SK-N-SH (cell line): Measurements from ENCODE around the gene DTX1. TPM values are rescaled to one million over a fixed set of nuclear protein-coding genes. Genes with fewer than 3 reads are reported as not detected.

Experiments used
- CTCF ChIA-PET: fragments of 300-600, 350-600 bp; formaldehyde crosslinking; extraction: SDS; loops from one replicate; lab custom pipeline; 2021; lab: Yijun Ruan, JAX
- POLR2A ChIA-PET: fragments of 350-600 bp; sonication (Branson Sonifier 250); formaldehyde crosslinking; extraction: SDS; loops from one replicate; lab custom pipeline; 2020; ENCODE audit warnings: antibody characterized with exemption, inconsistent platforms; lab: Yijun Ruan, JAX
- DNase-seq: peaks from one replicate; pipeline ENCODE4 v3.0.0; 2012
- H2AFZ ChIP-seq: fragments of 200-600 bp; sonication (generic); 2 replicates; pipeline ENCODE4 v1.8.1; 2016; ENCODE audit warnings: antibody characterized with exemption, mild to moderate bottlenecking, low read depth
- H3F3A ChIP-seq: fragments of 200-600 bp; sonication (generic); replicated peaks from 2 replicates; pipeline ENCODE3; 2016; ENCODE audit warnings: antibody characterized with exemption, mild to moderate bottlenecking; ENCODE audit not compliant: insufficient read depth
- H3K27ac ChIP-seq, 2 experiments: fragments of 200-500 bp in 1 of 2; fragments of 200-600 bp in 1 of 2; sonication (Bioruptor generic) in 1 of 2; sonication (generic), shearing (Covaris generic) in 1 of 2; 2 replicates each; pipeline versions ENCODE4 v1.5.1 to v1.6.1; 2014 to 2016; ENCODE audit warnings: low read depth in 2 of 2, inconsistent platforms in 1 of 2, low read length in 1 of 2, mild to moderate bottlenecking in 1 of 2, mixed read lengths in 1 of 2
- H3K27me3 ChIP-seq: fragments of 200-600 bp; sonication (generic), shearing (Covaris generic); 2 replicates; pipeline ENCODE4 v1.6.1; 2016; ENCODE audit warnings: mixed run types; ENCODE audit not compliant: insufficient read depth
- H3K36me3 ChIP-seq, 2 experiments: fragments of 200-500 bp in 1 of 2; fragments of 200-600 bp in 1 of 2; sonication (Bioruptor generic) in 1 of 2; sonication (generic) in 1 of 2; replicated peaks in 1 of 2; 2 replicates each; pipeline versions ENCODE3 to v1.5.1; 2014 to 2016; ENCODE audit warnings: low read length in 1 of 2, mild to moderate bottlenecking in 1 of 2; ENCODE audit not compliant: insufficient read depth in 2 of 2, control insufficient read depth in 1 of 2
- H3K4me1 ChIP-seq, 2 experiments: fragments of 200-500 bp in 1 of 2; fragments of 200-600 bp in 1 of 2; sonication (Bioruptor generic) in 1 of 2; sonication (generic), shearing (Covaris generic) in 1 of 2; 2 replicates each; pipeline versions ENCODE4 v1.5.1 to v1.6.1; 2014 to 2016; ENCODE audit warnings: low read depth in 1 of 2, low read length in 1 of 2, mixed run types in 1 of 2; ENCODE audit not compliant: insufficient read depth in 2 of 2, control insufficient read depth in 1 of 2
- H3K4me2 ChIP-seq: fragments of 200-600 bp; sonication (generic), shearing (Covaris generic); 2 replicates; pipeline ENCODE4 v1.6.1; 2017; ENCODE audit warnings: mixed run types
- H3K4me3 ChIP-seq, 2 experiments: fragments of 200-500 bp in 1 of 2; fragments of 200-600 bp in 1 of 2; sonication (Bioruptor generic) in 1 of 2; sonication (generic), shearing (Covaris generic) in 1 of 2; 2 replicates each; pipeline versions ENCODE4 v1.5.1 to v1.8.1; 2014 to 2016; ENCODE audit warnings: low read depth in 2 of 2, inconsistent platforms in 1 of 2, low read length in 1 of 2, mild to moderate bottlenecking in 1 of 2, mixed read lengths in 1 of 2, moderate library complexity in 1 of 2
- H3K79me2 ChIP-seq: fragments of 200-600 bp; sonication (generic); 2 replicates; pipeline ENCODE4 v1.8.1; 2017; ENCODE audit warnings: mild to moderate bottlenecking; ENCODE audit not compliant: insufficient read depth
- H3K9ac ChIP-seq: fragments of 200-600 bp; sonication (generic); 2 replicates; pipeline ENCODE4 v1.6.1; 2017; ENCODE audit warnings: mixed run types
- H3K9me2 ChIP-seq: fragments of 200-600 bp; sonication (generic); 2 replicates; pipeline ENCODE4 v1.6.1; 2017; ENCODE audit warnings: mixed run types
- H3K9me3 ChIP-seq: fragments of 200-600 bp; sonication (generic); 2 replicates; pipeline ENCODE4 v1.6.1; 2017; ENCODE audit warnings: mixed run types, mild to moderate bottlenecking, moderate library complexity
- H4K20me1 ChIP-seq: fragments of 200-600 bp; sonication (generic); 2 replicates; pipeline ENCODE4 v1.6.1; 2017; ENCODE audit warnings: mild to moderate bottlenecking, mixed run types; ENCODE audit not compliant: insufficient read depth
- CHD2 ChIP-seq: fragments of 150-350 bp; IDR thresholded peaks from 2 replicates; pipeline ENCODE4 v1.6.1; 2018; ENCODE audit warnings: low read length; ENCODE audit not compliant: partially characterized antibody
- CTCF ChIP-seq: fragments of 200-600 bp; sonication (generic); IDR thresholded peaks from 2 replicates; pipeline ENCODE4 v1.6.1; 2017; ENCODE audit warnings: antibody characterized with exemption, mild to moderate bottlenecking, moderate library complexity
- ELF1 ChIP-seq: IDR thresholded peaks from 2 replicates; pipeline ENCODE4 v1.4.0; 2012
- EP300 ChIP-seq, 2 experiments: IDR thresholded peaks; 2 replicates each; pipeline versions ENCODE4 v1.4.0 to v1.6.1; 2012; ENCODE audit warnings: borderline replicate concordance in 1 of 2, low read depth in 1 of 2, low read length in 1 of 2
- EZH2phosphoT487 ChIP-seq: fragments of 200-600 bp; sonication (generic); IDR thresholded peaks from 2 replicates; pipeline ENCODE4 v1.6.1; 2017; ENCODE audit warnings: low read depth, mixed run types, mild to moderate bottlenecking, antibody characterized with exemption, moderate library complexity, borderline replicate concordance
- FOXJ3 ChIP-seq: sonication (generic); formaldehyde crosslinking; IDR thresholded peaks from 2 replicates; pipeline ENCODE4 v1.5.1; 2020; ENCODE audit warnings: mild to moderate bottlenecking, missing genetic modification reagents
- JUND ChIP-seq: IDR thresholded peaks from 2 replicates; pipeline ENCODE4 v1.4.0; 2012
- MXI1 ChIP-seq: IDR thresholded peaks from 2 replicates; pipeline ENCODE4 v1.6.1; 2012; ENCODE audit warnings: mild to moderate bottlenecking, low read depth, low read length, improper control_type of control experiment
- NFIC ChIP-seq: IDR thresholded peaks from 2 replicates; pipeline ENCODE4 v1.4.0; 2012; ENCODE audit warnings: borderline replicate concordance
- PBX3 ChIP-seq: IDR thresholded peaks from 2 replicates; pipeline ENCODE4; 2012
- POLR2AphosphoS5 ChIP-seq: IDR thresholded peaks from 2 replicates; pipeline ENCODE4 v1.6.1; 2012; ENCODE audit warnings: low read depth, low read length
- RAD21 ChIP-seq: IDR thresholded peaks from 2 replicates; pipeline ENCODE4 v1.6.1; 2012; ENCODE audit warnings: mild to moderate bottlenecking, low read length
- REST ChIP-seq: IDR thresholded peaks from 2 replicates; pipeline ENCODE4 v1.6.1; 2012; ENCODE audit warnings: mild to moderate bottlenecking, low read depth, low read length, moderate library complexity
- RXRA ChIP-seq: IDR thresholded peaks from 2 replicates; pipeline ENCODE4 v1.4.0; 2012; ENCODE audit warnings: low read depth, mild to moderate bottlenecking, borderline replicate concordance
- TAF1 ChIP-seq: IDR thresholded peaks from 2 replicates; pipeline ENCODE4 v1.6.1; 2012; ENCODE audit warnings: low read depth, mild to moderate bottlenecking, low read length, moderate library complexity, borderline replicate concordance
- TEAD4 ChIP-seq: IDR thresholded peaks from 2 replicates; pipeline ENCODE4 v1.4.0; 2012; ENCODE audit warnings: mild to moderate bottlenecking, borderline replicate concordance; ENCODE audit not compliant: insufficient read depth
- USF1 ChIP-seq: IDR thresholded peaks from 2 replicates; pipeline ENCODE4 v1.4.0; 2012; ENCODE audit warnings: low read depth, borderline replicate concordance
- USF2 ChIP-seq: fragments of 150-350 bp; IDR thresholded peaks from 2 replicates; pipeline ENCODE4 v1.6.1; 2017; ENCODE audit warnings: antibody characterized with exemption, low read length, low read depth, borderline replicate concordance
- ZBTB33 ChIP-seq: IDR thresholded peaks from 2 replicates; pipeline ENCODE4 v1.4.0; 2012; ENCODE audit warnings: low read depth, borderline replicate concordance
- WGBS: methylation state at CpG from one replicate; pipeline ENCODE4 v1.1.6; 2017; ENCODE audit warnings: low lambda C conversion rate; 5-methylcytosine and 5-hydroxymethylcytosine counted together
- polyA plus RNA-seq, 3 experiments: library from polyadenylated mRNA; depleted of rRNA; stranded (reverse); fragments of >200 nt; gene quantifications; 2 replicates each; pipeline ENCODE4 v1.2.3, GENCODE V29; 2012

Gene DTX1
- polyA plus RNA-seq, 1 of the 3 experiments (the other 2 are of a cell fraction) = 0.72 TPM

- TF ChIP-seq MXI1 (no peak), EZH2phosphoT487 (no peak)
- TF ChIP-seq, all 33 proteins: peak for 0
Observed at GRCh38 chr12:113086249-113087164, 30.0 kb downstream of the DTX1 start (continued).

- H3K9ac ChIP-seq = no peak overlapping the region
- CTCF ChIA-PET = interaction anchor here (1.1 to 4.4 kb wide), 2 partner anchors 12 to 38 kb away, joined by 3 to 27 read pairs; no protein-coding TSS in a partner anchor
- H3K4me3 ChIP-seq = no peak overlapping the region
- no peaks in the 10 kb centered on the region; a peak in 1 of 4 replicates for H3K4me1 ChIP-seq
- no peaks in the 10 kb centered on the region for H3K27me3 ChIP-seq
- no peaks in the 10 kb centered on the region for H3K9me3 ChIP-seq
- WGBS = 72% methylated on average over 5 of the region's 5 CpGs
- no peaks in the 10 kb centered on the region for H3K79me2 ChIP-seq
- no peaks in the 10 kb centered on the region for H4K20me1 ChIP-seq
- POLR2A ChIA-PET = no interaction called here
- no peak for DNase-seq
- no peak overlapping the region for H3K4me2 ChIP-seq
- no peaks in the 10 kb centered on the region for H3F3A ChIP-seq
- H3K9me2 ChIP-seq = no peaks in the 10 kb centered on the region
- no peak overlapping the region for H3K27ac ChIP-seq
- TF ChIP-seq NFIC = no peak
- TF ChIP-seq ELF1 = no peak
- TF ChIP-seq RAD21 = no peak
- no peak for TF ChIP-seq USF1
- TF ChIP-seq ZBTB33 = no peak
- TF ChIP-seq POLR2AphosphoS5 = no peak
- TF ChIP-seq TEAD4 = no peak
- no peak for TF ChIP-seq RXRA
- no peak for TF ChIP-seq REST
- no peak for TF ChIP-seq CTCF
- no peak for TF ChIP-seq CHD2
- TF ChIP-seq MXI1 = no peak
- no peak for TF ChIP-seq USF2
- TF ChIP-seq FOXJ3 (CRISPR knock-in tag) = no peak
- TF ChIP-seq TAF1 = no peak
- TF ChIP-seq EP300 (IDR thresholded peaks at IDR 0.05; ENCODE audit: borderline replicate concordance in 1 of 2, low read depth in 1 of 2, low read length in 1 of 2) = no peak
- no peak for TF ChIP-seq PBX3
- TF ChIP-seq JUND = no peak
- H3K36me3 ChIP-seq = no peaks in the 10 kb centered on the region
- H2AFZ ChIP-seq = no peak overlapping the region
Observed at GRCh38 chr12:113087193-113087592, 30.7 kb downstream of the DTX1 start.
